Activated CD8-positive, alpha-beta memory T cell treated with anti-CD3 and anti-CD28 coated beads, Interleukin-2, amount 50 U/mL, for 24 hours (primary cell): ENCODE data around the gene CBFA2T2.

Experiments
- DNase-seq: peaks from one replicate; pipeline ENCODE4 v3.0.0-alpha.2; 2020; ENCODE audit errors: extremely low read depth

CBFA2T2 gene

DNA sequence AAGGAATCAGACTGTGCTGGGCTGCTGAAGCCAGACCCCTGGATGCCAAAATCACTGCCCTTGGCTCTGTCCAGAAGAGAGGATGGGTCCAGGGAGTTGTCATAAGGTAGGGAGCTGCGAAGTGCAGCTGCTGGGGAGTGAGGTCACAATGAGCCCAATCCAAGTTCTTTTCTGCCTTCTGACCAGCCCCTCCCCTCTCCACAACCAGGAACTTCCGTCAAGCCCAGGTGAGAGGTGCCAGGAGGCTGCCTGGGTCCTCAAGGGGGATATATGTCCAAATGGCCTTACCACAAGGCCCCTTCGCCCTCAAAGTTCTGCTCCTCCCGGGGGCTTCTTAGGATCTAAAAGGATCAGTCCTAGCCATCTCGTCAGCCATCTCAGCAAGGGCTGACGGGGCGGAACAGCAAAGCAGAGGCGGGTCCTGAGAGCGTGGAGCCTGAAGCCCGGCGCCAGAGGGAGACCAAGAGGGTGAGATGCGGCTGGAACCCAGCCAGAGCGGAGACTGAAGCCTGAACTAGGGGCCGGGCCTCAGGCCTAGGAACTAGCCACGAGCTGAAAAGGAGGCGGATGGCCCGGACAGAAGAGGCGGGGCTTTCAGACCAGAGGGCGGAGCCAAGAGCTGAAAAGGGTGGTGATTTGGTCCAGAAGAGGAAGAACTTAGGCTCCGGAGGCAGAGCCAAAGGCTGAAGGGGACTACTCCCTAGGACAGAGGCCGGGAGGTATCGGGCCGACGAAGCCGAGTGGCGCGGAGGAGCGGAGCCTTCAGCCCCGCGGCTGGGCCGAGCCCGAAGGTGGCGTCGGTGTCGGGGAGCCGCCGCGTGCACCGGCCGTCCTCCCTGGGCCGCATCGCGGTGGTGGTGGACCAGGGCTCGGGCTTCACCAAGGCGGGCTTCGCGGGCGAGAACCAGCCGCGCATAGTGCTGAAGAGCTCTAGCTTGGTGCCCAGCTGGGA, 176.7 kb downstream of the CBFA2T2 start, which contains the start of gene ACTL10:
ACTL10 (plus strand) TSS at position 651 of the 952 bp plus-strand sequence. CDS start 555 bp downstream, outside the sequence.
- peak; percentile 64 for DNase-seq

DNA sequence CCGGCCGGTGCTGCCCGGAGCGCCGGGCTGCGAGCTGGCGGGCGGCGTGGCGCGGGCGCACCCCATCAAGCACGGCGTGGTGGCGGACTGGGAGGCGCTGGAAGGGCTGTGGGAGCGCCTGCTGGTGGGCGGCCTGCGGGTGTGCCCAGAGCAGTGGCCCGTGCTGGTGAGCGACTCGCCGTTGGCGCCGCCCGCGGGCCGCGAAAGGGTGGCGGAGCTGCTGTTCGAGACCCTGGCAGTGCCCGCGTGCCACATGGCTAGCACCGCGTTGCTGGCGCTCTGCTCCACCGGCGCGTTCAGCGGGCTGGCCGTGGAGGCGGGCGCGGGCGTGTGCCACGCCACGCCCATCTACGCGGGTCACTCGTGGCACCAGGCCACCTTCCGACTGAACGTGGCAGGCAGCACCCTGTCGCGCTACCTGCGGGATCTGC, 177.4 kb downstream of the CBFA2T2 start:
- DNase-seq, result no peak

- DNase-seq, result no peak
These were observed 178.0 kb downstream of the CBFA2T2 start for GRCh38 chr20:33667676-33668465.

GRCh38 chr20:33668466-33669155, 178.7 kb downstream of the CBFA2T2 start:
- DNase-seq, result no peak

- DNase-seq, result no peak
These were observed 179.3 kb downstream of the CBFA2T2 start for GRCh38 chr20:33669224-33669623.

DNA sequence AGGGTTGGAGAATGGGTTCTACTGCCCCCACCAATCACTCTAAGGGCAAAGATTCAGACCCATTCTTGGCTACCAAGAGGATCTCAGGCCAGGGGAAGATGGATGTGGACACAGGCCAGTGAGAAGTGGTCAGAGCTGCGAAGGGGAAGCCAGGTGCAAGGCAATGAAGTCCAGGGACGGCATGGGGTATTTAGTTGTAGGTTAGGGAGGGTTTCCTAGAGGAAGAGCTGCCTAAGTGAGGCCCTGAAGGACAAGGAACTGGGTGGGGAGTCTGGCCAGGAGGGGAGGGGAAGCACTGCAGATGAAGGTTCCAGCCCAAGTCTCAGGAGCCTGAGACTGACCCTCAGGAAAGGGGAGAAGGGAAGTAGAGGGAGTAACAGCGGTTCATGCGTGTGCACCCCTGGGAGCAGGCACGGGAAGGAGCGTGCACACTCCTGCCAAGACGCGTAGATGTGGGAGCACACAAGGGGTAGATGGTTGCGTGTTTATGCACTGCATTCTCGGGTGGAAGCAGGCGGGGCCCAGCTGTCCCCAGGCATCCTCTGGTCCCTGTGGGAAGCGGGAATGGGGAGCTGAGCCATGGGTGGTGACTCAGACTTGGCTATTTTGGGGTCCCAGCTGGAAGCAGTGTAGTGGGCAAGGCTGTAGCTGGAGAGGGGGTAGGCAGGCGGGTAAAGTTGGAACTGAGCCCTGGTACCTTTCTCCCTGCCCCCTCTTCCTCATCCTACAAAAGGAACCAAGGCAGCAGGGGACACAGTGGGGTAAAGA, 180.2 kb downstream of the CBFA2T2 start:
- DNase-seq, result no peak

DNA sequence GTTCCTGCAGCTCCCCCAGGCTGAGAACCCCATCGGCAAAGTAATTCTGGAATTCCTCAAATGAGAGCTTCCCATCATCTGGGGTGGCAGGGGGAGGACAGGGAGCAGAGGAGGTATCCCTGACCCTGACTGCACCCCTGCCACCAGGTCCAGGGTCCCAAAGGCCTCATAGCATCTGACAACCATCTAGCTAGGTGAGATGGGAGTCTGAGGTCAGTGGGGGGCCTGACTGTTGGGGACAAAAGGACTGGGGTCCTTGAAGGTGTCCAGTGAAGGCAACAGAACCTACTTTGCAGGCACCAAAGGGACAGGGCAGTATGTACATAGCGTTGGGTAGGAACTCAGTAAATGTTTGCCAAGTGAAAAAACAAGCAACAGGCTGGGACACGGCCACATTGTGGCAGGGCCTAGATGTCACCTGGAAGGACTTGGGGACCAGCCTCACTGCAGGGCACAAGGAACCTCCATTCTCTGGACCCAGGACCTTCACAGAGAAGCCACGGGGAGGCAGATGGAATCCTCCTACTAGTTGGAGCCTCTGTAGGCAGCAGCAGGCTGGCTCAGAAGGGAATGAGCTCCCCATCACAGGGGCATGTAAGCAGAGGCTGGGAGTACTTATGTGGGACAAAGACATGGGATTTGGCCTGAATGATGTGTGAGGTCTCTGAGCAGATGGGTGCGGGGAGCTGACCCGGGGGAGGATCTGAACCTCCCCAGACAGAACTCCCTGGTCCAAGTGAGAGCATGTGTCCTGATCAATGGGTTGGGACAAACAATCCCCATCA, 181.0 kb downstream of the CBFA2T2 start:
- no peak for DNase-seq

- DNase-seq, result no peak
These were observed 181.8 kb downstream of the CBFA2T2 start for GRCh38 chr20:33671573-33672288.

DNA sequence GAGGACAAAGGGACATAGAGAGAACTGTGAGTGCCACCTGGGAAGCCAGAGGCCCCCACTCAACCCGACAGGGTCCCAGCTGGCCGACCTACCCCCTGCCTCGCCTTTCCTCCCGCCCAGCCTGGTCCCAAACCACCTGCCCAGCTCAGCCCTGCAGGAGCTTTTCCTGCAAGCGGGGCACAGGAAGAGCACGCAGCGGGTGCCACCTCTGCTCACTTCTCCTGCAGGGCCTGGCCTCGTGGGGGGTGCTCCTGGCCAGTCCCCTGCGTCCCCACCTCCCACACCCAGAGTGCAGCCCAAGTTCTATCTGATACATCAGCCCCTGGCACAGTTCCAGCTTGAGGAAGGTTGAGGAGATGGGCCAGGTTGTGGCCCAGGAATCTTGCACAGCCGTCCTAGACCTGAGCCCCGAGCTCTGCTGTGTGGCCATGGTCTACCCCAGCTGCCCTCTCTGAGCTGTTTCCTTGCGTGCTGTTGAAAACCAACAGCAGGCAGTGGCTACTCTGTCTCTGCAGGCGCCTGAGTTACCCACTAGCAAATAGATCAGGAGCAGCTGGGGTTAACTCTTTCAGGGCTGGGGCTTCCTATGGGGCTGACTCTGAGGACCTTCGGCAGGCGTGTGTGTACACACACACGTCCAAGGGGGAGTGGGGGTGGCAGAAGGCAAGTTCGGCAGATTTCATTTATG, 182.7 kb downstream of the CBFA2T2 start:
- DNase-seq, result no peak

DNA sequence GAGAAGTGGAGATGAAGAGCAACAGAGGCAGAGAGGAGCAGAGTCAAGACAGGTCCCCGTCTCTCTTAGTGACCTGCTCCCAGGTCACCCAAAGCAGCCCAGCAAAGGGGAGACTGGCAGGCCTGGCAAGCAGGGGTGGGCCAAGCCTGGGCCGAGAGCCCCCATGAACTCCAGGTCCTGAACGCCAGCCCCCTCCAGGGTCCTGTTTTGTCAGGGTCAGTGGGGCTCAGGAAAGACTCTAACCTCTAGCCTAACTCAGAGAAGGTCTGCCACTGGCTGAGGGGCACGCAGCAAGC, 183.2 kb downstream of the CBFA2T2 start:
- no peak for DNase-seq

GRCh38 chr20:33673410-33674293, 183.8 kb downstream of the CBFA2T2 start:
- no peak for DNase-seq

DNA sequence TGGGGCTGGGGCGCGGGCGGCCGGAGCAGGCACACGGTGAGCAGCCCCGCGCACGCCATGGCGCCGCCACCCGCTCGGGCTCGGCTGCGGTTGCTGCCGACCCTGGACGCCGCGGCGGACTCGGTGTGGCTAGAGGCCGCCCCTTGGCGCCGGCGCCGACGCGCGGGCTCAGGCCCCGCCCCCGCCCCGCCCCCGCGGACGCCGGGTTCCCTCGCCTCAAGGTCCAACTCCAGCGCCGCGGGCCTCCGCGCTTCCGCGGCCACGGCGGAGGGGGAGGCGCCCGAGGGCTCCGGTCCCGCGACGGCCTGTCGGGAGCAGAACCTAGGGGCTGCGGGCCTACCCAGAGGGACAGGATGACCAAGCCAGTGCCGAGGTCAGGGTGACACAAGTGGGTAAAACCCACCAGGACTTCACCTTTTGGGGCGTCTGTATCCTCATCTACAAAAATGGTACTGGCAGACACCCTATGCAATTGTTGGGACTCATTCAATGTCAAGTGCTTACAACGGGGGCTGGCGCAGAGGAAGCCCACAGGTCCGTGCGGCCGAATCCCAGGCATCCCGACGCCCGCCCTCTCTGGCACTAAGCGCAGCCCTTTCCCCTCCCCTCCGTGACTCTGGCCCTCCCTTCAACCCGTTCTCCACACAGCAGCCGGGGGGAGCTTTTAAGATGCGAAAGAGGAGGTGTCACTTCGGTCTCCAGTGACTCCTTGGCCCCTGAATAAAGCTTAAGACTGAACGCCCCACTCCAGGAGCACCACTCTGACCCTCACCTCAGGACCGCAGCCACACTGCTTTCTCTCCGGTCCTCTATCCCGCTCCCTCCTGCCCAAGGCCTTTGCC, 184.6 kb downstream of the CBFA2T2 start, which contains the start of gene NECAB3:
NECAB3 (minus strand) TSS at position 135 of the 842 bp plus-strand sequence; CDS start at position 59, 76 bp downstream.
- no peak for DNase-seq

DNA sequence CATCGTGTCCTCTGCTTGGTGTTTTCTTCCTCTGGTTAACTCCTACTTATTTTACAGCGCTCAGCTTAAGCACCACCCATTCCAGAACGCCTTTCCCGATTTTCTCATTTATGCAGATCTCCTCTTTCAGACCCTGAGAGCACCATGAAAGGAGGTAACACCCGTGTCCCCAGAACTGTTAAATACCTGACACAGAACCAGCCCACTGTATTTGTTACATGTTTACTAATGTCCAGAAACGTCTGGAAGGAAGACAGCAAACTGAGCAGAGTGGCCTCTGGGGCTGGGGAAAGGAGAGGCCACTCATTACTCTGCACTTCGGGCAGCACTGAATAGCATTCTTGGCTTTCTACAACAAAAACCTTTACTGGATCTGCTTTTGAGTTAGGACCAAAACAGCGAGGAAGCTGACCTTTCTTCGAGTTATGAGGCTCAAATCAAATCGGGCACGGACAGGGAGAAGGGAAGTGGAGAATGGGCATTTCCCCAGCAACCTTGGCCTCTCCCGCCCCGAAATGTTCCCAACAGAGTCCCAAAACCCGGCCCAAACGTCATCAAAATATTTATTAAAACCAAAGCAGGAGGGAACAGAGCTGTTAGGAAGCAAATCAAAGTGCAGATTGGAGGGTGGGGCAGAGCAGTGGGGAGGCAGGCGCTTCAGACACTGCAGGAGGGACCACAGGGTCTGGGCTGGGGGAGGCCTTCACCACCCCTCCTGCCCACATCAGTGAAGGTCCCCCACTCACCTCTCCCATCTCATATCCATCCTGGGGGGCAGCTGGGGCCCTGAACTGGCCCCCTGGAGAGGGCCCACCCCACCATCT, 185.5 kb downstream of the CBFA2T2 start:
- DNase-seq, result no peak

- no peak for DNase-seq
These were observed 186.2 kb downstream of the CBFA2T2 start for GRCh38 chr20:33676121-33676520.

DNA sequence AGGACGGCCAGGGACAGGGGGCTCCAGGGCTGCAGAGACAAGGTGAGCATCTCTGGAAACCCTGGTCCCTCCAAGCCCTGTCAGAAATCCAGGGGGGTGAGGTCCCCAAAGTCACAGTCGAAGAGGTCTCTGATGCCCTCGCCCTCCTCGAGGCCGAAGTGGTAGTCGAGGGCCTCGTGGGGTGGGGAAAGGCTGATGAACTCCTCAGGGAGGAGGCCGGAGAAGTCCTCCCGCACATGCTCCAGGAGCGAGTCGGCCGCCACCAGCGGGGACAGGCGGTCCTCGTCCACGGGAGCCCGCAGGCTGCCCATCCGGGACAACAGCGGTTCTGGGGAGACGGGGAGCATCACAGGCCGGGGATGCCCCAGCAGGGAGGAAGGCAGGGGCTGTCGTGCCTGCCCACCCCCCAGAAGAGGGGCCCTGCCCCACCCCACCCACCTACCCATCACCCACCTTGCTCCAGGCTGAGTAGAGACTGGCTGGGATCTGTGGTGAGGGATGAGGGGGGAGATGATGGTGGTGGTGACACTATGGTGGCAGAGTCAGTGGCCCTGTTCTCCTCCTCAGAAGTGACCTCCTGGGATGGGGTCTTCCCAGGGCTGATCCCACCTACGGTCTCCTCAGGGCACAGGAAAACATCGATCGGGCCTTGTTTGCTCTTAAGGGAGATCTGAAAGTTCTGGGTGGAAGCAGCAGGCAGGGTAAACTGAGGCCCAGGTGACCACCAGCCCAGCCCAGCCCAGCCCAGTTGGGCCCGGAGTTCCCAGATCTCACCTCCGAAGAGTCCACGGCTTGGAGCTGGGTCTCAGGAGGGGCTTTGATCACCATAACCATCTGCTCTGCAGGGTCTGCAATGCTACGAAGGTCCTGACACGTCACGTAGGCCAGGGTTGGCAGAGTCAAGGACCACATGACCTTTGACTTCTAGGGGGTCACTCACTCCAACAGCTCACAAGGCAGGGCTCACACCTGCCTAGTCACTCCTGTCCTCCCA, 187.1 kb downstream of the CBFA2T2 start:
- DNase-seq, result no peak
